ENCODE results near the gene RFNG. TPM values are rescaled to one million over a fixed set of nuclear protein-coding genes. Genes with fewer than 3 reads are reported as not detected.

Gene RFNG
- total and polyA plus RNA-seq, 10 of the 15 experiments (the other 5 are each of a cell fraction or from before 2014, with no cell fraction given): 0.10 to 19.6 (median 6.2) TPM

DNA sequence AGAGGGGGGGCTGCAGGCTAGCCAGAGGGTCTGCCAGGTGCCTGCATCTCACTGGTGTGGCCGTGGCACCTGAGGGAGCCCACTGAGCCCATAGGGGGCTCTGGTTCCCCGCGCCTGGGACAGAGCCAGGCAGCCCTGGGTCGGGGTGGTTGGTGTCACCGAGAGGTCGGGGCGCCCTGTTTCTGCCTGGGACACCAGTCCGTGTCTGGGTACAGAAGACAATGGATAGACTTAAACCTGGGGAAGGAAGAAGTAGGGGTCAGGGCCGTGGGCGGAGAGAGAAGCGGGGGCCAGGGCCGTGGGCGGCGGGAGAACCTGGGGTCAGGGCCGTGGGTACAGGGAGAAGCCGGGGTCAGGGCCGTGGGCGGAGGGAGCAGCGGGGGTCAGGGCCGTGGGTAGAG is 3.0 kb downstream of the RFNG start:
- intact Hi-C loops (cut with micrococcal nuclease; ENCODE audit: unreplicated experiment) (no loop called here), in situ Hi-C loops (cut with MboI) (no loop called here)
- Histone ChIP-seq H3K27ac (ENCODE audit: control insufficient read depth, insufficient read depth) (no peak overlapping the region), H3K9ac (ENCODE audit: control insufficient read depth, insufficient read depth, low read length) (no peak overlapping the region), H3K4me2 (ENCODE audit: control insufficient read depth, insufficient read depth) (no peak overlapping the region), H3K79me2 (ENCODE audit: control insufficient read depth, insufficient read depth, low read length) (peaks cover 14% of the 10 kb centered on the region), H3K27me3 (replicated peaks in 1 of 2; ENCODE audit: control insufficient read depth in 2 of 2, insufficient read depth in 2 of 2, low read length in 1 of 2) (no peaks in the 10 kb centered on the region), H2AFZ (ENCODE audit: control insufficient read depth, low read depth, low read length) (no peak overlapping the region), H4K20me1 (ENCODE audit: control insufficient read depth, insufficient read depth) (no peaks in the 10 kb centered on the region), H3K4me1 (ENCODE audit: control insufficient read depth, insufficient read depth, low read length) (peaks cover 4% of the 10 kb centered on the region), H3K9me3 (replicated peaks; ENCODE audit: control insufficient read depth, insufficient read depth, low read length) (no peaks in the 10 kb centered on the region), H3K36me3 (ENCODE audit: control insufficient read depth in 2 of 2, insufficient read depth in 2 of 2, low read length in 1 of 2) (no peaks in the 10 kb centered on the region; a peak in 1 of 4 replicates), H3K4me3 (no peak overlapping the region)
- ChIA-PET SMC1A (ENCODE audit: uncharacterized antibody, unreplicated experiment) (no interaction called here), CTCF (no interaction called here), RAD21 (ENCODE audit: unreplicated experiment) (interaction anchor here (0.6 kb wide), 1 partner anchor 19 kb away, joined by 3 read pairs; no protein-coding TSS in a partner anchor), POLR2A (interaction anchor here (1.1 kb wide), 1 partner anchor 55 kb away, joined by 4 read pairs; no protein-coding TSS in a partner anchor)
- no TSS peak for BruUV-seq (replicated peaks)
- DNase-seq (ENCODE audit: low read depth, low spot score) (no peak), ATAC-seq (no peak), FAIRE-seq (no peak)
- 81% methylated on average over 14 of the region's 20 CpGs for WGBS (ENCODE audit: insufficient coverage, insufficient replicate concordance, low lambda C conversion rate, missing lambda C conversion rate)
- no peak for TF ChIP-seq SUZ12 (IDR thresholded peaks at IDR 0.05; ENCODE audit: unreplicated experiment)
- TF ChIP-seq KDM1A (IDR thresholded peaks at IDR 0.05; ENCODE audit: borderline replicate concordance): no peak
- TF ChIP-seq EP300 (IDR thresholded peaks at IDR 0.05; ENCODE audit: borderline replicate concordance in 1 of 2, control insufficient read depth in 1 of 2, low read depth in 2 of 2, low read length in 2 of 2): no peak
- TF ChIP-seq, protein P1, sequence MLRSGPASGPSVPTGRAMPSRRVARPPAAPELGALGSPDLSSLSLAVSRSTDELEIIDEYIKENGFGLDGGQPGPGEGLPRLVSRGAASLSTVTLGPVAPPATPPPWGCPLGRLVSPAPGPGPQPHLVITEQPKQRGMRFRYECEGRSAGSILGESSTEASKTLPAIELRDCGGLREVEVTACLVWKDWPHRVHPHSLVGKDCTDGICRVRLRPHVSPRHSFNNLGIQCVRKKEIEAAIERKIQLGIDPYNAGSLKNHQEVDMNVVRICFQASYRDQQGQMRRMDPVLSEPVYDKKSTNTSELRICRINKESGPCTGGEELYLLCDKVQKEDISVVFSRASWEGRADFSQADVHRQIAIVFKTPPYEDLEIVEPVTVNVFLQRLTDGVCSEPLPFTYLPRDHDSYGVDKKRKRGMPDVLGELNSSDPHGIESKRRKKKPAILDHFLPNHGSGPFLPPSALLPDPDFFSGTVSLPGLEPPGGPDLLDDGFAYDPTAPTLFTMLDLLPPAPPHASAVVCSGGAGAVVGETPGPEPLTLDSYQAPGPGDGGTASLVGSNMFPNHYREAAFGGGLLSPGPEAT (IDR thresholded peaks at IDR 0.05; ENCODE audit: low read depth): no peak
- TF ChIP-seq STAT1 (conservative IDR thresholded peaks at IDR 0.05): no peak
- TF ChIP-seq IKZF1 (conservative IDR thresholded peaks at IDR 0.05): no peak
- TF ChIP-seq CBX5 (IDR thresholded peaks at IDR 0.05; ENCODE audit: low read depth): no peak
- TF ChIP-seq, protein P2, sequence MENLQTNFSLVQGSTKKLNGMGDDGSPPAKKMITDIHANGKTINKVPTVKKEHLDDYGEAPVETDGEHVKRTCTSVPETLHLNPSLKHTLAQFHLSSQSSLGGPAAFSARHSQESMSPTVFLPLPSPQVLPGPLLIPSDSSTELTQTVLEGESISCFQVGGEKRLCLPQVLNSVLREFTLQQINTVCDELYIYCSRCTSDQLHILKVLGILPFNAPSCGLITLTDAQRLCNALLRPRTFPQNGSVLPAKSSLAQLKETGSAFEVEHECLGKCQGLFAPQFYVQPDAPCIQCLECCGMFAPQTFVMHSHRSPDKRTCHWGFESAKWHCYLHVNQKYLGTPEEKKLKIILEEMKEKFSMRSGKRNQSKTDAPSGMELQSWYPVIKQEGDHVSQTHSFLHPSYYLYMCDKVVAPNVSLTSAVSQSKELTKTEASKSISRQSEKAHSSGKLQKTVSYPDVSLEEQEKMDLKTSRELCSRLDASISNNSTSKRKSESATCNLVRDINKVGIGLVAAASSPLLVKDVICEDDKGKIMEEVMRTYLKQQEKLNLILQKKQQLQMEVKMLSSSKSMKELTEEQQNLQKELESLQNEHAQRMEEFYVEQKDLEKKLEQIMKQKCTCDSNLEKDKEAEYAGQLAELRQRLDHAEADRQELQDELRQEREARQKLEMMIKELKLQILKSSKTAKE (IDR thresholded peaks at IDR 0.05; ENCODE audit: low read depth, poor library complexity, severe bottlenecking): no peak
- no peak for TF ChIP-seq CHD2 (IDR thresholded peaks at IDR 0.05; ENCODE audit: borderline replicate concordance, low read depth, low read length)
- TF ChIP-seq ZBTB4 (CRISPR knock-in tag; IDR thresholded peaks at IDR 0.05): no peak
- TF ChIP-seq, protein P3, sequence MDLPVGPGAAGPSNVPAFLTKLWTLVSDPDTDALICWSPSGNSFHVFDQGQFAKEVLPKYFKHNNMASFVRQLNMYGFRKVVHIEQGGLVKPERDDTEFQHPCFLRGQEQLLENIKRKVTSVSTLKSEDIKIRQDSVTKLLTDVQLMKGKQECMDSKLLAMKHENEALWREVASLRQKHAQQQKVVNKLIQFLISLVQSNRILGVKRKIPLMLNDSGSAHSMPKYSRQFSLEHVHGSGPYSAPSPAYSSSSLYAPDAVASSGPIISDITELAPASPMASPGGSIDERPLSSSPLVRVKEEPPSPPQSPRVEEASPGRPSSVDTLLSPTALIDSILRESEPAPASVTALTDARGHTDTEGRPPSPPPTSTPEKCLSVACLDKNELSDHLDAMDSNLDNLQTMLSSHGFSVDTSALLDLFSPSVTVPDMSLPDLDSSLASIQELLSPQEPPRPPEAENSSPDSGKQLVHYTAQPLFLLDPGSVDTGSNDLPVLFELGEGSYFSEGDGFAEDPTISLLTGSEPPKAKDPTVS (IDR thresholded peaks at IDR 0.05; ENCODE audit: low read depth, low read length): no peak
- TF ChIP-seq ATF7 (IDR thresholded peaks at IDR 0.05; ENCODE audit: low read depth): no peak
- TF ChIP-seq CBFB (IDR thresholded peaks at IDR 0.05; ENCODE audit: low read depth): no peak
- TF ChIP-seq JUND (IDR thresholded peaks at IDR 0.05; ENCODE audit: low read depth, low read length): no peak
- no peak for TF ChIP-seq MEF2B (IDR thresholded peaks at IDR 0.05; ENCODE audit: partially characterized antibody, poor library complexity, severe bottlenecking)
- no peak for TF ChIP-seq CREB1 (IDR thresholded peaks at IDR 0.05; ENCODE audit: low read depth)
- no peak for TF ChIP-seq NBN (IDR thresholded peaks at IDR 0.05)
